HFFc6 (cell line): ENCODE measurements around the gene PHRF1. TPM values are rescaled to one million over a fixed set of nuclear protein-coding genes. Genes with fewer than 3 reads are reported as not detected.

ENCODE experiments used
- DNase-seq: peaks from one replicate; pipeline ENCODE4 v3.0.0-alpha.2; 2018
- H3K27ac Mint-ChIP-seq: 2 replicates; pipeline ENCODE4 v1.8.0; 2020; ENCODE audit warnings: mild to moderate bottlenecking, mixed read lengths
- H3K27me3 Mint-ChIP-seq: 2 replicates; pipeline ENCODE4 v1.8.0; 2021; ENCODE audit warnings: mild to moderate bottlenecking, moderate library complexity, mixed read lengths; ENCODE audit not compliant: insufficient read depth
- H3K36me3 Mint-ChIP-seq: 2 replicates; pipeline ENCODE4 v1.8.0; 2021; ENCODE audit warnings: low read depth, mixed read lengths
- H3K4me1 Mint-ChIP-seq: 2 replicates; pipeline ENCODE4 v1.8.0; 2020; ENCODE audit warnings: low read depth, mixed read lengths
- H3K4me3 Mint-ChIP-seq: 2 replicates; pipeline ENCODE4 v1.8.0; 2020; ENCODE audit warnings: mild to moderate bottlenecking, moderate library complexity, mixed read lengths
- H3K9me3 Mint-ChIP-seq: 2 replicates; pipeline ENCODE4 v1.8.0; 2020; ENCODE audit warnings: mild to moderate bottlenecking, mixed read lengths
- CTCF ChIP-seq: fragments of 200-600 bp; sonication (generic); IDR thresholded peaks from 2 replicates; pipeline ENCODE4 v1.5.0; 2021; ENCODE audit warnings: antibody characterized with exemption, mild to moderate bottlenecking
- total RNA-seq, 6 experiments: library from RNA; stranded (reverse); fragmentation: NEBNext Ultra II Directional; extraction: Animal tissue kit (Norgen Biotek cat#: 25700); gene quantifications; 2 replicates in 1 of 6; 3 replicates in 5 of 6; pipeline ENCODE4 v1.2.3, GENCODE V29; 2021

The PHRF1 gene
- total RNA-seq, 6 experiments from 2014 or later, result 23.8 to 27.5 (median 24.8) TPM

GRCh38 chr11:574632-575312 is 1.5 kb upstream of the PHRF1 start:
- peak overlapping the region; percentile 84 for H3K4me3 Mint-ChIP-seq
- H3K9me3 Mint-ChIP-seq, result no peaks in the 10 kb centered on the region
- no peak for DNase-seq
- H3K36me3 Mint-ChIP-seq, result peaks cover 6% of the 10 kb centered on the region; the same call in 1 of the 2 replicates
- TF ChIP-seq CTCF, result no peak
- H3K27me3 Mint-ChIP-seq, result peaks cover 3% of the 10 kb centered on the region; the same call in 1 of the 2 replicates
- peaks cover 32% of the 10 kb centered on the region for H3K4me1 Mint-ChIP-seq
- H3K27ac Mint-ChIP-seq, result peak overlapping the region; percentile 16; the same call in 1 of the 2 replicates

GRCh38 chr11:575313-575995 is 816 bp upstream of the PHRF1 start:
- no peaks in the 10 kb centered on the region for H3K9me3 Mint-ChIP-seq
- TF ChIP-seq CTCF, result no peak
- no peak for DNase-seq
- peaks cover 37% of the 10 kb centered on the region for H3K4me1 Mint-ChIP-seq
- H3K4me3 Mint-ChIP-seq, result peak overlapping the region; percentile 84
- no peak overlapping the region; the same call in 1 of the 2 replicates for H3K27ac Mint-ChIP-seq
- peaks cover 3% of the 10 kb centered on the region; the same call in 1 of the 2 replicates for H3K27me3 Mint-ChIP-seq
- H3K36me3 Mint-ChIP-seq, result peaks cover 6% of the 10 kb centered on the region; the same call in 1 of the 2 replicates

GRCh38 chr11:576811-577610 is 741 bp downstream of the PHRF1 start:
- Mint-ChIP-seq H3K9me3 (no peaks in the 10 kb centered on the region), H3K27ac (peak overlapping the region; percentile 85), H3K4me1 (peaks cover 42% of the 10 kb centered on the region), H3K27me3 (peaks cover 3% of the 10 kb centered on the region; the same call in 1 of the 2 replicates), H3K36me3 (peaks cover 9% of the 10 kb centered on the region; the same call in 1 of the 2 replicates), H3K4me3 (peak overlapping the region; percentile 95)
- no peak for TF ChIP-seq CTCF
- no peak for DNase-seq

GRCh38 chr11:577611-577894 is 1.3 kb downstream of the PHRF1 start:
- Mint-ChIP-seq H3K4me1 (peaks cover 42% of the 10 kb centered on the region), H3K27me3 (peaks cover 3% of the 10 kb centered on the region; the same call in 1 of the 2 replicates), H3K4me3 (peak overlapping the region; percentile 95), H3K36me3 (peaks cover 9% of the 10 kb centered on the region; the same call in 1 of the 2 replicates), H3K27ac (peak overlapping the region; percentile 85), H3K9me3 (no peaks in the 10 kb centered on the region)
- DNase-seq, result no peak
- no peak for TF ChIP-seq CTCF

- Mint-ChIP-seq H3K4me1 (peaks cover 42% of the 10 kb centered on the region), H3K27me3 (peaks cover 3% of the 10 kb centered on the region; the same call in 1 of the 2 replicates), H3K27ac (peak overlapping the region; percentile 42; the same call in 1 of the 2 replicates), H3K36me3 (peaks cover 9% of the 10 kb centered on the region; the same call in 1 of the 2 replicates), H3K4me3 (peak overlapping the region; percentile 95), H3K9me3 (no peaks in the 10 kb centered on the region)
- DNase-seq, result no peak
- TF ChIP-seq CTCF, result no peak
Observed at GRCh38 chr11:578276-579035, 2.2 kb downstream of the PHRF1 start.
